Activated naive CD4-positive, alpha-beta T cell treated with anti-CD3 and anti-CD28 coated beads, Interleukin-2, amount 50 U/mL, for 24 hours (primary cell): ENCODE data around the gene UBR1.
"Not testable (repeated sequence)": the region's sequence is repeated elsewhere in the genome, so short reads cannot be mapped to it uniquely, and the experiment has no call there.

Experiments used
- H3K27ac Mint-ChIP-seq: one replicate; pipeline ENCODE4 v1.8.0; 2021; ENCODE audit warnings: mild to moderate bottlenecking, mixed read lengths
- H3K27me3 Mint-ChIP-seq: one replicate; pipeline ENCODE4 v1.8.0; 2021; ENCODE audit warnings: mixed read lengths
- H3K36me3 Mint-ChIP-seq: one replicate; pipeline ENCODE4 v1.8.0; 2021; ENCODE audit warnings: mixed read lengths
- H3K4me1 Mint-ChIP-seq: one replicate; pipeline ENCODE4 v1.8.0; 2021; ENCODE audit warnings: mixed read lengths
- H3K4me3 Mint-ChIP-seq: one replicate; pipeline ENCODE4 v1.8.0; 2021; ENCODE audit warnings: mild to moderate bottlenecking, mixed read lengths
- H3K9me3 Mint-ChIP-seq: one replicate; pipeline ENCODE4 v1.8.0; 2021; ENCODE audit warnings: mixed read lengths

UBR1 gene

DNA sequence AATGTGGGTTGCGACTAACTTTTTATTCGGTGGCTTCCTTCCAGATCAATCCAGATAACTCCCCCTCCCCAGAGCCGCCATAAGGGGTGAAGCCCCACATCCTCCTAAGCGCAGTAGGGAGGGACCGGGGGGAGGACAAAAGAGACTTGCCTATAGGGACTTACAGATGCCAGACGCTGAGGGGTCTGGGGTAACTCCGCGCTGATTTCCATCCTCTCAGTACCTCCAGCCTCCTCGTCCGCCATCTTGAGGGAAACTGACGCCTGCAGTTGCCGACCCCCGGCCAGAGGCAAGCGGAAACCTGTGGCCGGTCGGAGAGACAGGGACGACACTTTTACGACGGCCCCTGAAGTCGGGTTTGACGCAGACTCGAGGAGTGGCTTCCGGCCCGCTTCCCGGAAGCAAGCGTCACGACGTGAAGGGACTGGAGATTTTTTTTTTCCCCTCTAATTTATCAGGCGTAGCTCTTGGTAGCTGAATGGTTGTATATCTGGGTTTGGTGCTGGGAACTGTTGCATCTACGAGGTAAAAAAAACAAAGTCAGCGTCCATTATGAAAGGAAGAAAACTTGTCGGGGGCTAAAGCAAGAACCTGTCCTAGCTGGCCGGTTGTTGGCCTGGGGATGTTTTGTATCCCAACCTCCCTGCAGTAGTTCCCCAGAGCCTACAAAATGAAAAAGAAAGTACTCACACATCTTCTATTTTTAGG lies at the start of gene UBR1:
Gene UBR1 (minus strand): TSS at position 261 of the 708 bp plus-strand sequence. CDS start 16 bp downstream, at position 245.
- Mint-ChIP-seq H3K4me3 (peak within 1 kb of the TSS; percentile 95), H3K27me3 (no peaks in the 10 kb centered on the region), H3K27ac (peak within 1 kb of the TSS; percentile 90), H3K4me1 (peaks cover 46% of the 10 kb centered on the region), H3K9me3 (no peaks in the 10 kb centered on the region), H3K36me3 (peaks cover 17% of the 10 kb centered on the region)

DNA sequence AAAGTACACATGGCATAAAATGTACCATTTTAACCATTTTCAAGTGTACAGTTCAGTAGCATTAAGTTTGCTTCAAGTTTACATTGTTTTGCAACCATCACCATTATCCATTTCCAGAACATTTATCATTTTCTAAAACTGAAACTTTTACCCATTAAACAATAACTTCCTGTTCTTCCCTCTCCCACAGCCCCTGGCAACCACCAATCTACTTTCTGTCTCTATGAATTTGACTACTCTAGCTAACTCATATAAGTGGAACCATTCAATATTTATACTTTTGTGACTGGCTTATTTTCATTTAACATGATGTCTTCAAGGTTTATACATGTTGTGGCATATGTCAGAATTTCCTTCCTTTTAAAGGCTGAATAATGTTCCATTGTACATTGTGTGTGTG lies 47.4 kb upstream of the UBR1 start:
- Mint-ChIP-seq H3K36me3 (peaks cover 20% of the 10 kb centered on the region), H3K4me3 (no peak overlapping the region), H3K27ac (no peak overlapping the region), H3K4me1 (peaks cover 15% of the 10 kb centered on the region), H3K27me3 (no peaks in the 10 kb centered on the region), H3K9me3 (no peaks in the 10 kb centered on the region)

- Mint-ChIP-seq H3K27ac (no peak overlapping the region), H3K4me1 (peaks cover 15% of the 10 kb centered on the region), H3K9me3 (no peaks in the 10 kb centered on the region), H3K36me3 (peaks cover 13% of the 10 kb centered on the region), H3K27me3 (no peaks in the 10 kb centered on the region), H3K4me3 (peak overlapping the region; percentile 15)
Observed at GRCh38 chr15:43151688-43152087, 45.9 kb upstream of the UBR1 start.

GRCh38 chr15:43150191-43150929 lies 44.5 kb upstream of the UBR1 start:
- H3K27me3 Mint-ChIP-seq: no peaks in the 10 kb centered on the region
- H3K4me3 Mint-ChIP-seq: no peak overlapping the region
- no peak overlapping the region for H3K27ac Mint-ChIP-seq
- no peaks in the 10 kb centered on the region for H3K9me3 Mint-ChIP-seq
- peaks cover 13% of the 10 kb centered on the region for H3K36me3 Mint-ChIP-seq
- peaks cover 15% of the 10 kb centered on the region for H3K4me1 Mint-ChIP-seq

- Mint-ChIP-seq H3K9me3 (no peaks in the 10 kb centered on the region), H3K4me1 (peaks cover 16% of the 10 kb centered on the region), H3K36me3 (peaks cover 13% of the 10 kb centered on the region), H3K27ac (no peak overlapping the region), H3K27me3 (no peaks in the 10 kb centered on the region), H3K4me3 (no peak overlapping the region)
Observed at GRCh38 chr15:43146184-43146583, 40.3 kb upstream of the UBR1 start.

DNA sequence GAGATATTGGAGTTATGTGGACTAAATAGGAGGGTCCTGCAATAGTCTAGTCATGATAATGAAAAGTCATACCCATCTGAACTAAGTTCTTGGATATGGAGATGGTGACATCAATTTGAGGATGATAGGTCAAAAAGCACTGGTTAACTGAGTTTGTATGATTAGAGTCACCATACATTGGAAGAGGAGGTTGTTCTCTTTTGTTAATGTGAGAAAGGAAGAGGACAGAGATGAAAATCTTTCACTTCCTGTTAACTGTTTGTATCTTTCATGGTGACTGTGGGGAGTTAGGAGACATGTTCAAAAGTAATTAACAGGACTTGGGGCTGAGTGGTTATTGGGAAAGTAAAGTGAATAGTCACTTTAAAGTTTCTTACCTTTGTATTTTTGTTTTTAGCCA lies 38.7 kb upstream of the UBR1 start:
- Mint-ChIP-seq H3K27me3 (no peaks in the 10 kb centered on the region), H3K9me3 (no peaks in the 10 kb centered on the region), H3K27ac (no peak overlapping the region), H3K4me3 (no peak overlapping the region), H3K36me3 (peaks cover 22% of the 10 kb centered on the region), H3K4me1 (peaks cover 16% of the 10 kb centered on the region)

- H3K9me3 Mint-ChIP-seq: no peaks in the 10 kb centered on the region
- peaks cover 16% of the 10 kb centered on the region for H3K4me1 Mint-ChIP-seq
- no peaks in the 10 kb centered on the region for H3K27me3 Mint-ChIP-seq
- peak overlapping the region; percentile 30 for H3K27ac Mint-ChIP-seq
- no peak overlapping the region for H3K4me3 Mint-ChIP-seq
- peaks cover 27% of the 10 kb centered on the region for H3K36me3 Mint-ChIP-seq
Observed at GRCh38 chr15:43143203-43143941, 37.5 kb upstream of the UBR1 start.

GRCh38 chr15:43135351-43135750 lies 29.5 kb upstream of the UBR1 start:
- H3K4me3 Mint-ChIP-seq: no peak overlapping the region
- no peak overlapping the region for H3K27ac Mint-ChIP-seq
- no peaks in the 10 kb centered on the region for H3K27me3 Mint-ChIP-seq
- H3K4me1 Mint-ChIP-seq: peaks cover 22% of the 10 kb centered on the region
- peaks cover 18% of the 10 kb centered on the region for H3K36me3 Mint-ChIP-seq
- no peaks in the 10 kb centered on the region for H3K9me3 Mint-ChIP-seq

GRCh38 chr15:43134157-43134635 lies 28.4 kb upstream of the UBR1 start:
- Mint-ChIP-seq H3K4me3 (peak overlapping the region; percentile 90), H3K4me1 (peaks cover 22% of the 10 kb centered on the region), H3K36me3 (peaks cover 12% of the 10 kb centered on the region), H3K9me3 (no peaks in the 10 kb centered on the region), H3K27me3 (no peaks in the 10 kb centered on the region), H3K27ac (peak overlapping the region; percentile 79)

- Mint-ChIP-seq H3K4me1 (peaks cover 22% of the 10 kb centered on the region), H3K36me3 (peaks cover 8% of the 10 kb centered on the region), H3K9me3 (peaks cover 4% of the 10 kb centered on the region), H3K4me3 (peak within 1 kb of the TSS; percentile 90), H3K27ac (peak within 1 kb of the TSS; percentile 93), H3K27me3 (peaks cover 1% of the 10 kb centered on the region)
Observed at GRCh38 chr15:43133430-43134156, 27.8 kb upstream of the UBR1 start, which contains the start of gene TMEM62. Gene TMEM62, plus strand, starts transcription at chr15:43133586. Its CDS starts 217 bp downstream, at chr15:43133803.

DNA sequence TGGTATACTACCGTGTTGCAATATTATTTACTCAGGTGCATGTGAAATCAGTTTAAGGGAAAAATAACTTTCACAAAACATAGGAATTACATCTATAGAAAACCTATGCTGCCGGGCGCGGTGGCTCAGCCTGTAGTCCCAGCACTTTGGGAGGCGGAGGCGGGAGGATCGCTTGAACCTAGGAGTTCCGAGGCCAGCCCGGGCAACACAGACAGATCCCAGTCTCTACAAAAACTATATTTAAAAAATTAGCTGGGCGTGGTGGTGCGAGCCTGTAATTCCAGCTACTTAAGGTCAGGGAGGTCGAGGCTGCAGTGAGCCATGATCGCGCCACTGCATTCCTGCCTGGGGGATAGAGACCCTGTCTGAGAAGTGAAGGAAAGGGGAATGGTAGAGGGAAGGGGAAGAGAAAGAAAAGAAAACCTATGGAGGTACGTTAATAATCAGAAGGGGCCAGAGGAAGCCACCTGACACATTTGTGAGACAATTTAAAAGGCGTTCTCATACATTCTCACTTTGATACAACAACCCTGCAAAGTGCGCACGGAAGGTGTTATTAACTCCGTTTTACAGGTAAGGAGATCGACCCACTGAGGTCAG lies 27.1 kb upstream of the UBR1 start:
- Mint-ChIP-seq H3K36me3 (peaks cover 3% of the 10 kb centered on the region), H3K4me1 (peaks cover 22% of the 10 kb centered on the region), H3K27me3 (peaks cover 1% of the 10 kb centered on the region), H3K4me3 (peak overlapping the region; percentile 90), H3K9me3 (peaks cover 4% of the 10 kb centered on the region), H3K27ac (peak overlapping the region; percentile 93)

GRCh38 chr15:43128980-43129335 lies 23.1 kb upstream of the UBR1 start:
- H3K36me3 Mint-ChIP-seq: no peaks in the 10 kb centered on the region
- H3K4me1 Mint-ChIP-seq: peaks cover 11% of the 10 kb centered on the region
- peaks cover 4% of the 10 kb centered on the region for H3K9me3 Mint-ChIP-seq
- peaks cover 4% of the 10 kb centered on the region for H3K27me3 Mint-ChIP-seq
- H3K27ac Mint-ChIP-seq: no peak overlapping the region
- no peak overlapping the region for H3K4me3 Mint-ChIP-seq

GRCh38 chr15:43128174-43128979 lies 22.5 kb upstream of the UBR1 start:
- not testable (repeated sequence) for H3K36me3 Mint-ChIP-seq, H3K27ac Mint-ChIP-seq, H3K4me3 Mint-ChIP-seq, H3K9me3 Mint-ChIP-seq, H3K27me3 Mint-ChIP-seq
- peaks cover 11% of the 10 kb centered on the region for H3K4me1 Mint-ChIP-seq

GRCh38 chr15:43127752-43128151 lies 21.9 kb upstream of the UBR1 start:
- H3K27ac Mint-ChIP-seq: no peak overlapping the region
- H3K36me3 Mint-ChIP-seq: no peaks in the 10 kb centered on the region
- H3K27me3 Mint-ChIP-seq: peaks cover 4% of the 10 kb centered on the region
- H3K4me1 Mint-ChIP-seq: peaks cover 13% of the 10 kb centered on the region
- H3K9me3 Mint-ChIP-seq: peaks cover 4% of the 10 kb centered on the region
- no peak overlapping the region for H3K4me3 Mint-ChIP-seq
